CD4-positive, alpha-beta memory T cell (primary cell): ENCODE results near the gene SND1. TPM values are rescaled to one million over a fixed set of nuclear protein-coding genes. Genes with fewer than 3 reads are reported as not detected.

Experiments
- CTCF ChIA-PET: fragments of 350-600 bp; sonication (Branson Sonifier 250); formaldehyde crosslinking; loops from one replicate; lab custom pipeline; 2021; ENCODE audit warnings: inconsistent platforms; ENCODE audit not compliant: partially characterized antibody; lab: Charles Lee
- POLR2A ChIA-PET: fragments of 350-600 bp; sonication (Branson Sonifier 250); formaldehyde crosslinking; loops from one replicate; lab custom pipeline; 2021; ENCODE audit not compliant: partially characterized antibody; lab: Charles Lee
- DNase-seq, 5 donors: peaks; one replicate each; pipeline versions ENCODE4 v3.0.0 to v3.0.0-alpha.2; 2020 to 2022; ENCODE audit warnings: mixed read lengths in 1 of 5
- H3K27ac ChIP-seq: one replicate; pipeline ENCODE4 v1.7.0; 2013; ENCODE audit warnings: low read depth, low read length
- H3K27me3 ChIP-seq: 2 replicates; pipeline ENCODE4 v1.7.0; 2013; ENCODE audit warnings: mild to moderate bottlenecking, low read length, moderate library complexity; ENCODE audit not compliant: insufficient read depth
- H3K36me3 ChIP-seq: 2 replicates; pipeline ENCODE4 v1.7.0; 2013; ENCODE audit warnings: mild to moderate bottlenecking, low read length, moderate library complexity; ENCODE audit not compliant: insufficient read depth
- H3K4me1 ChIP-seq: 2 replicates; pipeline ENCODE4 v1.7.0; 2013; ENCODE audit warnings: mild to moderate bottlenecking, low read length, moderate library complexity; ENCODE audit not compliant: insufficient read depth
- H3K4me3 ChIP-seq, 2 donors: one replicate each; pipeline ENCODE4 v1.7.0; 2013; ENCODE audit warnings: low read length in 2 of 2, mild to moderate bottlenecking in 1 of 2
- H3K9me3 ChIP-seq, 2 donors: one replicate each; pipeline ENCODE4 v1.7.0; 2013; ENCODE audit warnings: low read length in 2 of 2, control low read depth in 1 of 2; ENCODE audit not compliant: control insufficient read depth in 1 of 2
- H3K27ac Mint-ChIP-seq, 7 donors: one replicate each; pipeline ENCODE4 v1.8.0; 2020 to 2021; ENCODE audit warnings: mixed read lengths in 7 of 7, mild to moderate bottlenecking in 6 of 7, inconsistent platforms in 3 of 7, moderate library complexity in 3 of 7
- H3K27me3 Mint-ChIP-seq, 2 donors: one replicate each; pipeline ENCODE4 v1.8.0; 2020 to 2021; ENCODE audit warnings: mixed read lengths in 2 of 2
- H3K36me3 Mint-ChIP-seq, 2 donors: one replicate each; pipeline ENCODE4 v1.8.0; 2020 to 2021; ENCODE audit warnings: mixed read lengths in 2 of 2, inconsistent platforms in 1 of 2, mild to moderate bottlenecking in 1 of 2
- H3K4me1 Mint-ChIP-seq, 4 donors: one replicate each; pipeline ENCODE4 v1.8.0; 2020 to 2021; ENCODE audit warnings: mixed read lengths in 4 of 4, mild to moderate bottlenecking in 1 of 4
- H3K4me3 Mint-ChIP-seq, 8 donors: one replicate each; pipeline ENCODE4 v1.8.0; 2020 to 2021; ENCODE audit warnings: mixed read lengths in 8 of 8, mild to moderate bottlenecking in 7 of 8, moderate library complexity in 6 of 8, inconsistent platforms in 3 of 8
- H3K9me3 Mint-ChIP-seq, 8 donors: one replicate each; pipeline ENCODE4 v1.8.0; 2020 to 2021; ENCODE audit warnings: mixed read lengths in 8 of 8, mild to moderate bottlenecking in 5 of 8, inconsistent platforms in 3 of 8, moderate library complexity in 1 of 8
- intact Hi-C: fragments of 100-400 bp; cut with micrococcal nuclease; formaldehyde crosslinking; loops from one replicate; pipeline ENCODE4 v1.15.1; 2023
- polyA plus RNA-seq, 2 donors: library from polyadenylated mRNA; unstranded; fragments of 300-500 nt; fragmentation: Illumina TruSeq; gene quantifications; one replicate each; pipeline ENCODE4 v1.2.3, GENCODE V29; 2021
- total RNA-seq, 2 experiments: library from RNA; stranded (reverse); gene quantifications; one replicate each; pipeline ENCODE4 v1.2.3, GENCODE V29; 2021

Gene SND1
- total and polyA plus RNA-seq, 4 experiments from 2014 or later, result 119 to 223 (median 171) TPM

- CTCF ChIA-PET, result no interaction called here
- no peak overlapping the region for H3K4me3 Mint-ChIP-seq
- peaks cover 7 to 10% of the 10 kb centered on the region in 2 donors for H3K36me3 Mint-ChIP-seq
- DNase-seq, result no peak
- POLR2A ChIA-PET, result no interaction called here
- no peaks in the 10 kb centered on the region for H3K27me3 ChIP-seq
- H3K4me1 Mint-ChIP-seq, result peaks cover 5 to 19% (median 15%) of the 10 kb centered on the region in 4 donors
- no peak overlapping the region for H3K27ac Mint-ChIP-seq
- H3K27me3 Mint-ChIP-seq, result no peaks in the 10 kb centered on the region
- H3K27ac ChIP-seq, result no peak overlapping the region
- no peak overlapping the region for H3K4me3 ChIP-seq
- H3K36me3 ChIP-seq, result no peaks in the 10 kb centered on the region
- H3K9me3 Mint-ChIP-seq, result peaks cover 0 to 2% (median 0%) of the 10 kb centered on the region in 8 donors
- no peaks in the 10 kb centered on the region for H3K9me3 ChIP-seq
- intact Hi-C loops, result no loop called here
- peaks cover 4% of the 10 kb centered on the region for H3K4me1 ChIP-seq
These were observed 227.9 kb downstream of the SND1 start for GRCh38 chr7:127879942-127880341.

- H3K4me1 ChIP-seq, result peaks cover 4% of the 10 kb centered on the region
- ChIA-PET POLR2A (interaction anchor here (1.4 kb wide), 1 partner anchor 10 kb away, joined by 3 read pairs; no protein-coding TSS in a partner anchor), CTCF (no interaction called here)
- no peak overlapping the region for H3K27ac ChIP-seq
- H3K27ac Mint-ChIP-seq, result peak overlapping the region in 1 of 7 donors; percentile 10
- DNase-seq, result no peak
- H3K4me1 Mint-ChIP-seq, result peaks cover 5 to 19% (median 12%) of the 10 kb centered on the region in 4 donors
- no peaks in the 10 kb centered on the region for H3K27me3 Mint-ChIP-seq
- peaks cover 9 to 13% of the 10 kb centered on the region in 2 donors for H3K36me3 Mint-ChIP-seq
- no peaks in the 10 kb centered on the region for H3K9me3 ChIP-seq
- no peak overlapping the region for H3K4me3 Mint-ChIP-seq
- no peaks in the 10 kb centered on the region for H3K36me3 ChIP-seq
- no peak overlapping the region for H3K4me3 ChIP-seq
- intact Hi-C loops, result no loop called here
- H3K27me3 ChIP-seq, result no peaks in the 10 kb centered on the region
- peaks cover 0 to 2% (median 0%) of the 10 kb centered on the region in 8 donors for H3K9me3 Mint-ChIP-seq
These were observed 228.5 kb downstream of the SND1 start for GRCh38 chr7:127880454-127880853.

- H3K4me1 Mint-ChIP-seq, result peaks cover 5 to 19% (median 10%) of the 10 kb centered on the region in 4 donors
- Histone ChIP-seq H3K9me3 (no peaks in the 10 kb centered on the region), H3K4me3 (no peak overlapping the region), H3K36me3 (no peaks in the 10 kb centered on the region), H3K27ac (no peak overlapping the region), H3K4me1 (peaks cover 4% of the 10 kb centered on the region), H3K27me3 (no peaks in the 10 kb centered on the region)
- H3K27me3 Mint-ChIP-seq, result no peaks in the 10 kb centered on the region
- H3K36me3 Mint-ChIP-seq, result peaks cover 13 to 16% of the 10 kb centered on the region in 2 donors
- intact Hi-C loops, result no loop called here
- no peak for DNase-seq
- POLR2A ChIA-PET, result interaction anchor here (0.6 to 1.4 kb wide), 2 partner anchors 11 to 531 kb away, joined by 3 read pairs; no protein-coding TSS in a partner anchor
- CTCF ChIA-PET, result interaction anchor here (0.7 to 0.9 kb wide), 2 partner anchors 29 to 38 kb away, joined by 3 read pairs; no protein-coding TSS in a partner anchor
- no peak overlapping the region for H3K4me3 Mint-ChIP-seq
- peaks cover 0 to 2% (median 0%) of the 10 kb centered on the region in 8 donors for H3K9me3 Mint-ChIP-seq
- no peak overlapping the region for H3K27ac Mint-ChIP-seq
These were observed 229.6 kb downstream of the SND1 start for GRCh38 chr7:127881564-127881963.

- Mint-ChIP-seq H3K4me1 (peaks cover 5 to 19% (median 10%) of the 10 kb centered on the region in 4 donors), H3K27ac (no peak overlapping the region), H3K36me3 (peaks cover 21 to 22% of the 10 kb centered on the region in 2 donors), H3K9me3 (peaks cover 0 to 2% (median 0%) of the 10 kb centered on the region in 8 donors), H3K27me3 (no peaks in the 10 kb centered on the region), H3K4me3 (no peak overlapping the region)
- H3K4me1 ChIP-seq, result peaks cover 4% of the 10 kb centered on the region
- no peak overlapping the region for H3K27ac ChIP-seq
- intact Hi-C loops, result no loop called here
- CTCF ChIA-PET, result no interaction called here
- H3K4me3 ChIP-seq, result no peak overlapping the region
- H3K27me3 ChIP-seq, result no peaks in the 10 kb centered on the region
- H3K9me3 ChIP-seq, result no peaks in the 10 kb centered on the region
- POLR2A ChIA-PET, result no interaction called here
- peaks cover under 1% of the 10 kb centered on the region for H3K36me3 ChIP-seq
- no peak for DNase-seq
These were observed 230.4 kb downstream of the SND1 start for GRCh38 chr7:127882313-127882920.

GRCh38 chr7:127884066-127884559, 232.1 kb downstream of the SND1 start:
- intact Hi-C loops, result no loop called here
- POLR2A ChIA-PET, result no interaction called here
- Mint-ChIP-seq H3K27ac (no peak overlapping the region), H3K36me3 (peaks cover 38% of the 10 kb centered on the region in 2 donors), H3K27me3 (no peaks in the 10 kb centered on the region), H3K9me3 (peaks cover 0 to 2% (median 0%) of the 10 kb centered on the region in 8 donors), H3K4me3 (no peak overlapping the region), H3K4me1 (peaks cover 5 to 19% (median 10%) of the 10 kb centered on the region in 4 donors)
- CTCF ChIA-PET, result no interaction called here
- H3K4me3 ChIP-seq, result no peak overlapping the region
- peaks cover 13% of the 10 kb centered on the region for H3K36me3 ChIP-seq
- H3K4me1 ChIP-seq, result peaks cover 4% of the 10 kb centered on the region
- no peaks in the 10 kb centered on the region for H3K27me3 ChIP-seq
- no peak for DNase-seq
- H3K27ac ChIP-seq, result no peak overlapping the region
- no peaks in the 10 kb centered on the region for H3K9me3 ChIP-seq

- Mint-ChIP-seq H3K27me3 (no peaks in the 10 kb centered on the region), H3K4me1 (peaks cover 5 to 19% (median 12%) of the 10 kb centered on the region in 4 donors), H3K27ac (peak overlapping the region in 1 of 7 donors; percentile 86), H3K36me3 (peaks cover 47 to 48% of the 10 kb centered on the region in 2 donors), H3K9me3 (peaks cover 0 to 2% (median 0%) of the 10 kb centered on the region in 8 donors), H3K4me3 (no peak overlapping the region)
- Histone ChIP-seq H3K9me3 (no peaks in the 10 kb centered on the region), H3K4me1 (no peaks in the 10 kb centered on the region), H3K4me3 (no peak overlapping the region), H3K36me3 (peaks cover 13% of the 10 kb centered on the region), H3K27ac (no peak overlapping the region), H3K27me3 (no peaks in the 10 kb centered on the region)
- intact Hi-C loops, result no loop called here
- no peak for DNase-seq
- ChIA-PET POLR2A (no interaction called here), CTCF (no interaction called here)
These were observed 233.3 kb downstream of the SND1 start for GRCh38 chr7:127885222-127885772.

- ChIA-PET CTCF (no interaction called here), POLR2A (no interaction called here)
- Mint-ChIP-seq H3K36me3 (peaks cover 51 to 52% of the 10 kb centered on the region in 2 donors), H3K27me3 (no peaks in the 10 kb centered on the region), H3K4me3 (no peak overlapping the region), H3K4me1 (peaks cover 5 to 14% (median 7%) of the 10 kb centered on the region in 4 donors), H3K9me3 (peaks cover 0 to 2% (median 0%) of the 10 kb centered on the region in 8 donors), H3K27ac (peak overlapping the region in 2 of 7 donors; percentile 5 to 86)
- intact Hi-C loops, result no loop called here
- Histone ChIP-seq H3K9me3 (no peaks in the 10 kb centered on the region), H3K27me3 (no peaks in the 10 kb centered on the region), H3K36me3 (peaks cover 13% of the 10 kb centered on the region), H3K4me3 (no peak overlapping the region), H3K27ac (no peak overlapping the region), H3K4me1 (no peaks in the 10 kb centered on the region)
- DNase-seq, result no peak
These were observed 233.8 kb downstream of the SND1 start for GRCh38 chr7:127885843-127886242.
